ENCODE measurements around the gene RBMS3. TPM values are rescaled to one million over a fixed set of nuclear protein-coding genes. Genes with fewer than 3 reads are reported as not detected.
"Not testable (repeated sequence)": the region's sequence is repeated elsewhere in the genome, so short reads cannot be mapped to it uniquely, and the experiment has no call there.

The RBMS3 gene
- total and polyA plus RNA-seq, 4 donors = 4.8 to 117 (median 29.4) TPM

GRCh38 chr3:29804044-29804443, 523.2 kb downstream of the RBMS3 start:
- ATAC-seq (ENCODE audit: insufficient read depth, low FRiP score) (no peak), DNase-seq (no peak)
- no peak overlapping the region for H3K9ac ChIP-seq (ENCODE audit: insufficient read depth in 1 of 2, low read length in 2 of 2)
- no peaks in the 10 kb centered on the region for H3K36me3 ChIP-seq (ENCODE audit: control insufficient read depth in 4 of 4, insufficient read depth in 4 of 4, low read length in 4 of 4)
- no peak for TF ChIP-seq CTCF (IDR thresholded peaks at IDR 0.05; ENCODE audit: control extremely low read depth, extremely low read depth)
- H3K4me1 ChIP-seq (ENCODE audit: control insufficient read depth in 5 of 5, insufficient read depth in 5 of 5, low read length in 5 of 5) = no peaks in the 10 kb centered on the region
- H3K9me3 ChIP-seq (ENCODE audit: control insufficient read depth in 4 of 4, insufficient read depth in 3 of 4, low read length in 3 of 4) = no peaks in the 10 kb centered on the region
- H3K27me3 ChIP-seq (ENCODE audit: control insufficient read depth in 3 of 3, insufficient read depth in 3 of 3, low read length in 2 of 3) = no peaks in the 10 kb centered on the region
- no peak overlapping the region for H3K27ac ChIP-seq (ENCODE audit: low read depth in 1 of 2, low read length in 1 of 2)
- no peak overlapping the region for H3K4me3 ChIP-seq

GRCh38 chr3:29805757-29806156, 524.9 kb downstream of the RBMS3 start:
- Histone ChIP-seq H3K4me3 (no peak overlapping the region), H3K9ac (ENCODE audit: insufficient read depth in 1 of 2, low read length in 2 of 2) (no peak overlapping the region), H3K36me3 (ENCODE audit: control insufficient read depth in 4 of 4, insufficient read depth in 4 of 4, low read length in 4 of 4) (no peaks in the 10 kb centered on the region), H3K9me3 (ENCODE audit: control insufficient read depth in 4 of 4, insufficient read depth in 3 of 4, low read length in 3 of 4) (no peaks in the 10 kb centered on the region), H3K27ac (ENCODE audit: low read depth in 1 of 2, low read length in 1 of 2) (no peak overlapping the region), H3K4me1 (ENCODE audit: control insufficient read depth in 5 of 5, insufficient read depth in 5 of 5, low read length in 5 of 5) (no peaks in the 10 kb centered on the region), H3K27me3 (ENCODE audit: control insufficient read depth in 3 of 3, insufficient read depth in 3 of 3, low read length in 2 of 3) (no peaks in the 10 kb centered on the region)
- no peak for TF ChIP-seq CTCF (IDR thresholded peaks at IDR 0.05; ENCODE audit: control extremely low read depth, extremely low read depth)
- DNase-seq = no peak
- no peak for ATAC-seq (ENCODE audit: insufficient read depth, low FRiP score)
- WGBS, 2 donors = 0 to 42% methylated on average over 1 of the region's 1 CpG

DNA sequence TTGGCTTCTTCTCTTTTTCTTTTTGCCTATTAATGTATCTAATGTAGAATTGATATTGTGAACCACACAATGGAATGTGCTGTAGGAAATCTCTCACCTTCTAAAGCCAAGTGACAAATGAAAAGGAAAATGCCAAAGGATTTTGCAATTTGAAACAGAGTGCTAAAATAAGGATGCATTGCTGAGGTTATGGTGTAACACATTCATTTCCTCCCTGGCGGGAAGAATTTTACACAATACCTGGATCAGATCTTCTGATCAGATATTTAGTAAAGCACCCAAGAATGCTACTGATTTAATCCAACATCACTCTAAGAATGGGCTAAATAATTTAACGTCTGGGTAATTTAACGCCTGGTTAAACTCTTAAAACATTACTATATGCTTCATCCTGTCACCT, 527.5 kb downstream of the RBMS3 start:
- H3K27ac ChIP-seq (ENCODE audit: low read depth in 1 of 2, low read length in 1 of 2); H3K9ac ChIP-seq (ENCODE audit: insufficient read depth in 1 of 2, low read length in 2 of 2); H3K36me3 ChIP-seq (ENCODE audit: control insufficient read depth in 4 of 4, insufficient read depth in 4 of 4, low read length in 4 of 4); H3K4me1 ChIP-seq (ENCODE audit: control insufficient read depth in 5 of 5, insufficient read depth in 5 of 5, low read length in 5 of 5); ATAC-seq (ENCODE audit: insufficient read depth, low FRiP score); DNase-seq; H3K4me3 ChIP-seq; H3K9me3 ChIP-seq (ENCODE audit: control insufficient read depth in 4 of 4, insufficient read depth in 3 of 4, low read length in 3 of 4); H3K27me3 ChIP-seq (ENCODE audit: control insufficient read depth in 3 of 3, insufficient read depth in 3 of 3, low read length in 2 of 3): not testable (repeated sequence)
- WGBS, 2 donors = 71 to 85% methylated on average over 3 of the region's 3 CpGs

GRCh38 chr3:29822071-29822470, 541.2 kb downstream of the RBMS3 start:
- TF ChIP-seq CTCF (IDR thresholded peaks at IDR 0.05; ENCODE audit: control extremely low read depth, extremely low read depth) = no peak
- no peak overlapping the region for H3K4me3 ChIP-seq
- no peak overlapping the region for H3K9ac ChIP-seq (ENCODE audit: insufficient read depth in 1 of 2, low read length in 2 of 2)
- ATAC-seq (ENCODE audit: insufficient read depth, low FRiP score) = no peak
- no peak overlapping the region for H3K27ac ChIP-seq (ENCODE audit: low read depth in 1 of 2, low read length in 1 of 2)
- no peak for DNase-seq
- peaks cover 0 to 3% (median 0%) of the 10 kb centered on the region in 5 donors for H3K4me1 ChIP-seq (ENCODE audit: control insufficient read depth in 5 of 5, insufficient read depth in 5 of 5, low read length in 5 of 5)
- no peaks in the 10 kb centered on the region for H3K9me3 ChIP-seq (ENCODE audit: control insufficient read depth in 4 of 4, insufficient read depth in 3 of 4, low read length in 3 of 4)
- no peaks in the 10 kb centered on the region for H3K36me3 ChIP-seq (ENCODE audit: control insufficient read depth in 4 of 4, insufficient read depth in 4 of 4, low read length in 4 of 4)
- no peaks in the 10 kb centered on the region for H3K27me3 ChIP-seq (ENCODE audit: control insufficient read depth in 3 of 3, insufficient read depth in 3 of 3, low read length in 2 of 3)

Data from lung (tissue), 12 donors.